Stimulated activated CD4-positive, alpha-beta T cell treated with anti-CD3 and anti-CD28 coated beads, Interleukin-12 subunit alpha, Interleukin-12 subunit beta, amount 100 ng/mL, for 48 hours (primary cell): Measurements from ENCODE around the gene DNAJB13.

Experiments used
- DNase-seq, 3 donors: peaks; one replicate each; pipeline ENCODE4 v3.0.0-alpha.2; 2020; ENCODE audit warnings: low read depth in 2 of 3, low spot score in 1 of 3

DNAJB13 gene

DNA sequence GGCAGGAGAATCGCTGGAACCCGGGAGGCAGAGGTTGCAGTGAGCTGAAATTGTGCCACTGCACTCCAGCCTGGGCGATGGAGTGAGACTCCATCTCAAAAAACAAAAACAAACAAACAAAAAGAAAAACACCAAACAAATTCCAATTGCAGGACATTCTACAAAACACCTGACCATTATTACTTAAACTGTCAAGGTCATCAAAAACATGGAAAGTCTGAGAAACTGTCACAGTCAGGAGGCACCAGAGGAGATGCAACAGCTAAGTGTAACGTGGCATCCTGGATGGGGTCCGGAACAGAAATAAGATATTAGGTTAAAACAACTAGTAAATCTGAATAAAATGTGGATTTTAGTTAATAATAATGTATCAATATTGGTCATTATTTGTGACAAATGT, 914 bp upstream of the DNAJB13 start:
- DNase-seq: no peak

DNA sequence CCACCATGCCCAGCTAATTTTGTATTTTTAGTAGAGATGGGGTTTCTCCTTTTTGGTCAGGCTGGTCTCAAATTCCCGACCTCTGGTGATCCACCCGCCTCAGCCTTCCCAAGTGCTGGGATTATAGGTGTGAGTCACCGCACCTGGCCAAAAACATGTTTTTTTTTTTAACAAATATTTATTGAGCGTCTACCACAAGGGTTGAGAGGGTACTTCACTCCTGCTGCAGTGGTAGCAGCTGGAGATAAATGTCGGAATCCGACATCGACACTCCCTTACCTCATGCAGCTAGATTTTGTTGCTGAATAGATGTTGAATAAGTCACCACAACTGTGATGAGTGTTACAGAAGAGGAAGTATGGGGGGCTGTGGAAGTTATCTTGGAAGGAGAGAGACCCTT, 971 bp downstream of the DNAJB13 start:
- no peak for DNase-seq

- DNase-seq: no peak
These were observed 6.2 kb downstream of the DNAJB13 start for GRCh38 chr11:73956876-73957653.

- DNase-seq: no peak
These were observed 7.0 kb downstream of the DNAJB13 start for GRCh38 chr11:73957654-73958361.

DNA sequence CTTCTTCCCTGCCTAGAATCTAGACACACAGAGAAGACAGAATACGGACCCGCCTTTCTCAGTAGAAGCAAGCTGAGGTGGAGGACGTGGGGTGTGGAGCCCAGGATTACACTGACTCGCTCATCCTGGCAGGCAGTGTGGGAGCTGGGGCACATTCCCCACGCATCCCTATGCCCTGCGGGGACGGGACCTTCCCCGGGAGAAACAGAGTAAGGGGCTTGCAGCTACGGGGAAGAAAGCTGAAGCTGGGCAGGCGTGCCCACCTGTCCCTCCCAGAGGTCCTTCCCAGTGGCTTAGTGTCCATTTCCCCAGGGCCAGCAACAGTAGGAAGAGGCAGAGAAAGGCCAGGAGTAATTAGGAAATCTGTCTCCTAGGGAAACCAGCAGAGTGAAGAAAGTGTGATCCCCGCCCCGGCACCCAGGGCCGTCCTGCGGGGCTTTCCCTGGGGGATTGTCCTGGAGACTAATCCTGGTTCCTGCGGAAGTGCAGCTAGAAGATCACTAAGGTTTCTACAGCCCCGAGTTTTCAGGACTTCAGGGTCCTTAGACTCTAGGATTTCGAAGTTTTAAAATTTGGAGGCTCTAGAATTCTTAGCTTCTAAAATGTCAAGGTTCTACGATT, 7.8 kb downstream of the DNAJB13 start:
- no peak for DNase-seq

DNA sequence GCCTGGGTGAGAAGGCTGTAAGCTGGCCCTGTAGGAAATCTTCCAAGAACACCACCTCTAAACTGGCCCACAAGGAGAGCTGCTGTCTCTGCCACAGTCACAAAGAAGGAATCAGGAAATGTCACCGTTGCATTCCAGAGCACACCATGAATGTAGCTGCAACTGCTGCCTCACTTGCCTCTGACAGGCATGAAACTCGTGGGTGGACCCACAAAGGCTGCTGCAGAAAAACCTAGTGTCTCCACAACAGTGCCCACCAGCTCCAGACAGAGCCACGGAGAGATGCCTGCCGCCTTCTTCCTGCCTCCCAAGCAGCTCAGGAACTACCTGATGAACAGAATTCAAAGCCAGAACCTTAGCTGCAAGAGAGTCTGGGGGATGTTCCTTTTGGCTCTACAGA, 10.5 kb downstream of the DNAJB13 start:
- no peak for DNase-seq

GRCh38 chr11:73962101-73962705, 11.4 kb downstream of the DNAJB13 start:
- no peak for DNase-seq

- no peak for DNase-seq
These were observed 13.0 kb downstream of the DNAJB13 start for GRCh38 chr11:73963861-73964260.

DNA sequence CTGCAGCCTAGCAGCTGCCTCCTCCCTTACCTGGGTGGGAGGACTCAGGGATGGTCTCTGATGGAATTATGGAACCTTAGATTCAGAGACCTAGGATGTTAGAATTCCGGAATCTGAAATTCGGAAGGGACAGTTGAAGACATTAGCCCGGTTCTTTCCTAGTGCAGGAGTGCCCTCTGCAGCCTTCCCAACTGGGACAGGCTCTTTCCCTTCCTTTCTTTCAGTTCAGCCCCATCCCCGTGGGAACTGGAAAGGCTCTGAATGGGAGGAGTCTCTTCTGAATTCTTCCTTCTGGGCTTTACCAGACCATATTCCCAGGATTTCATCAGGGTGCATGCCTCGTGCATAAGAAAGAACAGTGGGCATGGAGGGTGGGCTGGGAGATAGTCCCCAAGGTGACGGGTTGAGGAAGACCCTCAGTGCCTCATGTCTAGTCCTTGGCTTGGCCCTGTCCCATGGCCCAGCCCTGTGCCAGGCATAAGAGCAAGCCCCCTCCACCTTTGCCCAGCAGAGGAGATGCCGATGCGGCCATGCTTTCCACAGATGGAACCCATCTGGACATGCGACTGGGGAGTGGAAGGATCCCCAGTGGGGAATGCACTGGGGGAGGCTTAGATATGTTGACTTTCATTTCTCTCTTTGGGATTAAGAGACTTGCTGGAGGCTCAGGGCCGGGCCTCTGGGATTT, 14.4 kb downstream of the DNAJB13 start:
- no peak for DNase-seq

- DNase-seq: no peak
These were observed 14.9 kb downstream of the DNAJB13 start for GRCh38 chr11:73965764-73966121.

DNA sequence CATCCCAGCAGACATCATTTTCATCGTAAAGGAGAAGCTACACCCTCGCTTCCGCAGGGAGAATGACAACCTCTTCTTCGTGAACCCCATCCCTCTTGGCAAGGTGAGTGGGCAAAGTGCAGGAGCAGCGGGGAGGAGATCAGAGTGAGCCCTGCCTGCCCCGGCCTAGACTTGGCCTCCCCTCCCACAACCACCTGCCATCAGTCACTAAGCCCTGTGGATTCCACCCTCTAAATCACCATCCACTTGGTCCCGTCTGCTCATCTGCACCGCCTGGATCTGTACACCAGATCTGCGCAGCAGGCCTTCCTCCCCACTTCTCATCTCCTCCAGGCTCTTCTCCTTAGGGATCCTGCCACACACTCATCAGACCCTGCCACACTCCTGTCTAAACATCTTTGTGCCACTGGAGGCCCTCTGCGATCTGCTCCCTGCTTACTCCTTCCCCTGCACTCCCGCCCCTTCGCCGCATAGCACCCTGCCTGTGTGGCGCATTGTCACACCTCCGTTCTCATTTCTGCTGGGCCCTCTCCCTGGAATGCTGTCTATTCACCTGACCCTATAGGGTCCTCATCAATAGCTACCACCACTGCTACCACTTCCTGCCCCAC, 17.6 kb downstream of the DNAJB13 start:
- DNase-seq: no peak

GRCh38 chr11:73969091-73969490, 18.3 kb downstream of the DNAJB13 start:
- no peak for DNase-seq

DNA sequence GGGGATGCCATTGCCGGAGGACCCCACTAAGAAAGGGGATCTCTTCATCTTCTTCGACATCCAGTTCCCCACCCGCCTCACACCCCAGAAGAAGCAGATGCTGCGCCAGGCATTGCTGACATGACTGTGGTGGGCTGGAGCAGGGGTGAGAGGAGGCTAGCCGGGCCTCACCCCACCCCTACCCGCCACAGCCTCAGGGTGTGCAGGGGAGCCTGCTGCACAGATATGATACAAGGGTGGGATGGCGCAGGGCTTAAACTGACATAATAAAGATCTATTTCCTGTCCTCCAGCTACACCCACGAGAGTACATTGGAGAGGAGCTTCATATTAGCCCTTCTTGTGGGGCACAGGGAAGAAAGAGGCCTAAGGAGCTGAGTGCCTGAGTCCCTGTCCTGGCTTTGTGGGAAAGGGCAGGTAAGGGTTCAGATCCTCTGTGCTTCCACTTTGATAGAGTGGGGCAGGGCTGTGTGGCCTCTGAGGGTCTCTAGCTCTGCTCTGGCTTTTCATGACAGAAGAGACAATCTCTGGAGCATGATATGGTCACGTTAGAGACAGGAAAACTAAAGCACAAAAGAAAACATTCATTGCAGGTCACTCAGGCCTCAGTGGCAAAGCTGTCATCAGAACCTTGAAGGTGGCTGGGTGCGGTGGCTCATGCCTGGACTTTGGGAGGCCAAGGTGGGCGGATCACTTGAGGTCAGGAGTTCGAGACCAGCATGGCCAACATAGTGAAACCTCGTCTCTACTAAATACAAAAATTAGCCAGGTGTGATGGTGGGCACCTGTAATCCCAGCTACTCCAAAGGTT, 19.4 kb downstream of the DNAJB13 start:
- no peak for DNase-seq

DNA sequence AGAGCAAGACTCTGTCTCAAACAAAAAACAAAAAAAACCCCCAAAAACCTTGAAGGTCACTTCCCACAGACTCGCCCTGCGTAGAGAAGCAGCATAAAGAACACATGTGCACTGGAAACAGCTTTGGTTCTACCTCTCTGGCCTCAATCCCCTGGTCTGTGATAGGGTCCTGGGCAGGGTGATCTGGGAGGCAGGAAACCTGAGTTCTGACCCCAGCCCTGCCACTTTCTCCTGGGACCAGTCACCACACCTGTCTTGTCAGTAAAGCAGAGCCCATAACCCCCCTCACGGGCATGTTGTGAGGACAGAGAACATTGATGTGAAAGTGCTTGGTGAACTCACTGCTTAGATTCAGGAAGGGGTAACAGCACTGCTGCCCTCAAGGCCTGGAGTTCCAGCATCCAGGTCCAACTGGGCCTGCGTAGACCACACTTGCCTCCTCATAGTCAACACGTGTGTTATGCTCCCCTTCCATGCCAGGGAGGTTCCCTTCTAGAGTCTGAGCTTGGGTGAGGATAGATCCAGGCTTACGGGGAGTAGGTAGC, 20.4 kb downstream of the DNAJB13 start:
- DNase-seq: no peak

DNA sequence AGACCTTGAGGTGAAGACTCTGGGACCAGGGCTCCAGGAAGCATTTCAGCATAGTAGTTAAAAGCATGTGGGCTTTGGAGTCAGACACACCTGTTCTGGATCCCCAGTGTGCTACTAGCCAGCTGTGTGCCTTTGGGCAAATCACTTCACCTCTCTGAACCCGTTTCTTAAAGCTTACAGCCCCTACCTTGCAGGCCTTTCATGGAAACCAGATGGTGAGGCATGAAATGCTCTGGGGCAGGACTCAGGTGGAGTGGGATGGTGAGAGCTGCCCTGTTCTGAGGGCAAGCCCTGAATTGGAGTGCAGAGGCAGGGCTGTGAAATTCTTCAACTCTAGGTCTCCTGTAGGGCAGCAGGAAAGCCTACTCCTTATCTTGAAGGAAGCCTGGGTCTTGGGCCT, 21.4 kb downstream of the DNAJB13 start:
- no peak for DNase-seq

DNA sequence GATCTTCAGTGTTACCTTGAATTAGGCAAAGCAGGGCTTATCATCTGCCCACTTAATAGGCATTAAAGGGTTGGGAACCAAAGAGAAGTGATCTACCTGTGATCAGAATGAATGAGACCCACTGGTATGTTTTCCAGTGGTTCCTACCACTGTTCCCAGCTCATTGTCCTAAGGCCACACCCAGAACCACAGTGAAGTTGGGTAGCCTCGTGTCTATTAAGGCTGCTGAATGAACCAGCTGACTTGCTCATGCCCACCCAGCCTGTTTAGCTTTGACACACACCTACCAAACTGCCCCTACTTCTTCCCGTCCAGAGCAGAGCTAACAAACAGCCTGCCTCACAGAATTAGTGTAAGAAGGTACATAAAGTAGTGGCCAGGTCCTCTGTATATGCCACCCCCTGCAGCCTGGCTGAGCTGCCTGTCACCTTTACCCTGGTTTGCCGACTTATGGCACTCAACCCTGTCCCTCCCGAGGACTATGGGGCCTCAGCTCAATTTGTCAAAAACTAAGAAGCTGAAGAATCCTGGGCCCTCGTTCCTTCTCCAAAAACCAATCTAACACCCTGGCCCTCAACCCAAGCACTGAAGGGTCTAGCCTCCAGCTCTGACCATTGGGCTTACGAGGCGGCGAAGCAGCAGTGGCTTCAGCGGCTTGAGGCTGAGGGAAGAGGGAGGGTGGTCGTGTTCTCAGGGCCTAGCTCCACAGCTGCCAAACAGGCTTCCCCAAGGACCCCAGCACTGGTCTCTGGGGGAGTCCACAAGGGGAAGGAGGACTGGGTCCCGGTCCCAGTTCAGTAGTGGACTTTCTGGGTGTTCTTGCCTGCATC, 22.0 kb downstream of the DNAJB13 start:
- DNase-seq: no peak

DNA sequence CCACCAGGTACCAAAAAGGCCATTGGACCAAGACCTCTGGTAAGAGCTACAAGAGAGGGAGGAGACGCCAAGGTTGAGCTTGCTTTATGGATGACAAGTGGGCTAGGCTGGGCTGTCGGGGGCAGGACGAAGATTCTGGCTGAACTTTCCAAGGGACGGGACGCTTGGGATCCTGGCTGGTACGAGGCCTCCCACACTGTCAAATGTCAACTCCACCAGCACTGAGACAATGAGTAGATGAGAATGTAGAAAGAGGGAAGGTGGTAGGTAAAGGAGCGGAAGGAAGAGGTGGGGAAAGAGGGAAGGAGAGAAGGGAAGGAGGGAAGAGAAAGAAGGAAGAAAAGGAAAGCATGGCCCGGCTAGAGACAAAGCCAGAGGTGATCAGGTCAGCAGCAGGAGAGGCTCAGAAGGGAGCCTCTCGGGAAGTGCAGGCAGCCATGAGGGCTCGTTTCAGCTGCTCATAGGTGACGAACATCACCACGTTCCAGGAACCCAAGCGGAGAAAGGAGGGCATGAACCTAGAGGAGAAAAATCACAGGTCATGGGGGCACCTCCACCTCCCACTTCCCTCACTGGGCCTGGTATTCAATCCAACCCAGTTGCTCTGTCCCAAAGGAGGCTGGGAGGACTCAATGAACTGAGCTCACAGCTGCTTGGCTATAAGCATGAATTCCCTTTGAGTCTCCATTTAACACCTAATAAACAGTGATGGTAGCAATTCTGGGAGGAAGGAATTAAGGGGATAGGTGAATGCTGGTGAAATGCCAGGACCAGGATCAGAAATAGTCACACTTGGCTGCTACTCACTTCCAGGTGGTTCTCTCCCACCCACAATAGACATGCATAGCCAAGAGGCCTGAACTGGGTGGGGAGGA, 24.0 kb downstream of the DNAJB13 start:
- no peak for DNase-seq

GRCh38 chr11:73975479-73975757, 24.6 kb downstream of the DNAJB13 start:
- DNase-seq: no peak
